K562 (cell line): ENCODE results near the gene UIMC1. TPM values are rescaled to one million over a fixed set of nuclear protein-coding genes. Genes with fewer than 3 reads are reported as not detected.
A peak's percentile ranks its signal among the peaks of the same experiment; 100 is the strongest.

ENCODE experiments used
- ATAC-seq: fragments of 200-7000 bp; cut with Tn5 transposase; 3 replicates; pipeline ENCODE4 v1.9.1; 2020; ENCODE audit warnings: moderate library complexity
- BruUV-seq: library from RNA; stranded (reverse); fragments of 400-500 nt; replicated peaks from 2 replicates; lab custom pipeline; 2021; lab: Mats Ljungman, UMichigan
- CTCF ChIA-PET: fragments of 300-600 bp; formaldehyde crosslinking; extraction: SDS; loops from one replicate; lab custom pipeline; 2021; ENCODE audit warnings: low intra/inter-chr PET ratio; lab: Yijun Ruan, JAX
- POLR2A ChIA-PET: fragments of 300-600, 350-650 bp; sonication (Branson Sonifier 250); formaldehyde crosslinking; extraction: SDS; loops from one replicate; lab custom pipeline; 2021; ENCODE audit warnings: antibody characterized with exemption, inconsistent platforms; lab: Yijun Ruan, JAX
- DNase-seq, 4 experiments: peaks; one replicate each; pipeline versions ENCODE4 v3.0.0 to v3.0.0-alpha.2; 2011 to 2018; ENCODE audit warnings: low spot score in 3 of 4, mixed read lengths in 3 of 4; ENCODE audit errors: extremely low read depth in 1 of 4
- FAIRE-seq: peaks from 2 replicates; lab custom pipeline; 2011; peaks lifted over from hg19 to GRCh38; lab: Jason Lieb, UNC
- H2AFZ ChIP-seq: 2 replicates; pipeline ENCODE4 v1.6.0; 2011; ENCODE audit warnings: low read depth, low read length, control low read depth, inconsistent platforms
- H3K27ac ChIP-seq: fragments of 200-600 bp; 3 replicates; pipeline ENCODE4 v1.8.0; 2011; ENCODE audit warnings: low read depth, mild to moderate bottlenecking, control low read depth, inconsistent platforms, low read length, moderate library complexity, mixed read lengths; ENCODE audit errors: extremely low read depth
- H3K27me3 ChIP-seq, 2 experiments: fragments of 300-600 bp in 1 of 2; 2 replicates in 1 of 2; 3 replicates in 1 of 2; pipeline versions ENCODE4 v1.6.0 to v1.8.0; 2011; ENCODE audit warnings: inconsistent platforms in 2 of 2, low read length in 2 of 2, mild to moderate bottlenecking in 1 of 2, mixed read lengths in 1 of 2, moderate library complexity in 1 of 2; ENCODE audit not compliant: control insufficient read depth in 2 of 2, insufficient read depth in 2 of 2
- H3K36me3 ChIP-seq: fragments of 300-600 bp; 3 replicates; pipeline ENCODE4 v1.8.0; 2011; ENCODE audit warnings: mild to moderate bottlenecking, low read length, inconsistent platforms; ENCODE audit not compliant: control insufficient read depth, insufficient read depth
- H3K4me1 ChIP-seq, 2 experiments: fragments of 200-600 bp in 1 of 2; replicated peaks in 1 of 2; 2 replicates in 1 of 2; 3 replicates in 1 of 2; pipeline versions ENCODE4 v1.5.1 to v1.8.0; 2011; ENCODE audit warnings: inconsistent platforms in 2 of 2, low read length in 2 of 2, mild to moderate bottlenecking in 1 of 2, mixed read lengths in 1 of 2, moderate library complexity in 1 of 2; ENCODE audit not compliant: control insufficient read depth in 2 of 2, insufficient read depth in 2 of 2
- H3K4me2 ChIP-seq: 2 replicates; pipeline ENCODE4 v1.6.1; 2011; ENCODE audit warnings: low read length, control low read depth, inconsistent platforms, mixed read lengths; ENCODE audit not compliant: insufficient read depth
- H3K4me3 ChIP-seq: fragments of 200-600 bp; sonication (generic), shearing (Covaris generic); 2 replicates; pipeline ENCODE4 v1.5.1; 2016; ENCODE audit warnings: control low read depth, inconsistent platforms
- H3K79me2 ChIP-seq: fragments of 200-600 bp; 3 replicates; pipeline ENCODE4 v1.8.0; 2011; ENCODE audit warnings: low read length, inconsistent platforms; ENCODE audit not compliant: control insufficient read depth, insufficient read depth
- H3K9ac ChIP-seq, 2 experiments: 2 replicates each; pipeline versions ENCODE4 v1.6.0 to v1.6.1; 2011; ENCODE audit warnings: low read depth in 2 of 2, low read length in 2 of 2, control low read depth in 1 of 2, inconsistent platforms in 1 of 2, mild to moderate bottlenecking in 1 of 2, mixed read lengths in 1 of 2; ENCODE audit not compliant: insufficient read depth in 1 of 2
- H3K9me1 ChIP-seq: one replicate; pipeline ENCODE4 v1.6.0; 2011; ENCODE audit warnings: inconsistent platforms, mild to moderate bottlenecking, low read length, moderate library complexity; ENCODE audit not compliant: control insufficient read depth, insufficient read depth
- H3K9me3 ChIP-seq: replicated peaks from 2 replicates; pipeline ENCODE4 v1.5.1; 2011; ENCODE audit warnings: low read depth, low read length, inconsistent platforms; ENCODE audit not compliant: control insufficient read depth, insufficient read depth
- H4K20me1 ChIP-seq: replicated peaks from 2 replicates; pipeline ENCODE4 v1.6.1; 2011; ENCODE audit warnings: low read length, inconsistent platforms, mixed read lengths; ENCODE audit not compliant: control insufficient read depth, insufficient read depth
- ARID4B ChIP-seq: sonication (generic); formaldehyde crosslinking; IDR thresholded peaks from 2 replicates; pipeline ENCODE4 v1.8.0; 2022; ENCODE audit warnings: mild to moderate bottlenecking, missing genetic modification reagents
- BCL6 ChIP-seq: fragments of 250-450 bp; sonication (Bioruptor Pico); IDR thresholded peaks from 2 replicates; pipeline ENCODE4 v1.4.0; 2020
- CHD4 ChIP-seq: fragments of 200-600 bp; sonication (generic); IDR thresholded peaks from 3 replicates; pipeline ENCODE4 v1.6.1; 2012; ENCODE audit warnings: low read depth, mild to moderate bottlenecking, mixed read lengths, low read length, inconsistent platforms; ENCODE audit not compliant: insufficient read depth, insufficient replicate concordance, poor library complexity, severe bottlenecking
- DNMT1 ChIP-seq: fragments of 450-650 bp; IDR thresholded peaks from 2 replicates; pipeline ENCODE4 v1.6.1; 2016; ENCODE audit warnings: antibody characterized with exemption, mild to moderate bottlenecking
- EHMT2 ChIP-seq: fragments of 450-650 bp; IDR thresholded peaks from 2 replicates; pipeline ENCODE4 v1.6.1; 2018; ENCODE audit warnings: antibody characterized with exemption
- HNRNPH1 ChIP-seq: fragments of 200-400 bp; formaldehyde crosslinking; optimal IDR thresholded peaks from 2 replicates; pipeline ENCODE3; 2017; ENCODE audit warnings: low read depth, mild to moderate bottlenecking, low read length, moderate library complexity
- JUN ChIP-seq, 2 experiments: sonication (generic) in 1 of 2; formaldehyde crosslinking in 1 of 2; IDR thresholded peaks; 2 replicates each; pipeline versions ENCODE4 v1.6.1 to v1.8.0; 2012 to 2022; ENCODE audit warnings: borderline replicate concordance in 2 of 2, mild to moderate bottlenecking in 2 of 2, improper control_type of control experiment in 1 of 2, low read depth in 1 of 2, low read length in 1 of 2, missing genetic modification reagents in 1 of 2
- PKNOX1 ChIP-seq: fragments of 450-650 bp; IDR thresholded peaks from 2 replicates; pipeline ENCODE4 v1.6.1; 2016
- RCOR1 ChIP-seq, 2 experiments: IDR thresholded peaks; 2 replicates each; pipeline ENCODE4 v1.6.1; 2012; ENCODE audit warnings: low read depth in 2 of 2, low read length in 2 of 2, borderline replicate concordance in 1 of 2, improper control_type of control experiment in 1 of 2
- TAF1 ChIP-seq: IDR thresholded peaks from 2 replicates; pipeline ENCODE4 v1.6.1; 2011; ENCODE audit warnings: mild to moderate bottlenecking, low read length, moderate library complexity; ENCODE audit not compliant: insufficient read depth, control insufficient read depth, severe bottlenecking; ENCODE audit errors: extremely low read depth
- UBTF ChIP-seq, 2 experiments: IDR thresholded peaks; 2 replicates each; pipeline ENCODE4 v1.6.1; 2012; ENCODE audit warnings: improper control_type of control experiment in 2 of 2, low read depth in 2 of 2, low read length in 2 of 2, borderline replicate concordance in 1 of 2
- XRCC3 ChIP-seq: fragments of 450-650 bp; IDR thresholded peaks from 2 replicates; pipeline ENCODE4 v1.6.1; 2017; ENCODE audit warnings: mild to moderate bottlenecking, moderate library complexity
- WGBS: fragments of 100-300 bp; shearing (Covaris generic); methylation state at CpG from one replicate; pipeline ENCODE4 v1.1.6; 2016; ENCODE audit warnings: low coverage, mixed read lengths; ENCODE audit not compliant: insufficient coverage; ENCODE audit errors: missing lambda C conversion rate; 5-methylcytosine and 5-hydroxymethylcytosine counted together
- in situ Hi-C: fragments of 300-500 bp; cut with MboI; formaldehyde crosslinking; loops from 4 replicates; pipeline ENCODE4 v1.15.0; 2018; ENCODE audit warnings: inconsistent platforms, mixed read lengths
- intact Hi-C: fragments of 100-400 bp; cut with micrococcal nuclease; formaldehyde crosslinking; loops from 2 replicates; pipeline ENCODE4 v1.14.2; 2022
- polyA plus RNA-seq, 8 experiments: library from polyadenylated mRNA; depleted of rRNA in 4 of 8; stranded (reverse) in 5 of 8; unstranded in 3 of 8; fragments of >200 nt; fragmentation: Nextera tagmentation in 2 of 8; fragmentation: Illumina TruSeq in 1 of 8; extraction: Ambion mirVana in 2 of 8; extraction: Trizol in 1 of 8; gene quantifications; 2 replicates each; pipeline versions ENCODE4 v1.2.1 to v1.2.3, GENCODE V29; 2011 to 2014; ENCODE audit warnings: inconsistent platforms in 1 of 8, missing spikeins in 1 of 8
- total RNA-seq, 7 experiments: library from RNA; depleted of rRNA in 6 of 7; stranded (reverse); fragments of >200 nt in 6 of 7; fragmentation: Illumina TruSeq in 2 of 7; extraction: Trizol in 2 of 7; gene quantifications; 2 replicates each; pipeline versions ENCODE4 v1.2.1 to v1.2.3, GENCODE V29; 2011 to 2021; ENCODE audit warnings: low replicate concordance in 1 of 7

The UIMC1 gene
- total and polyA plus RNA-seq, 9 of the 15 experiments (the other 6 are each of a cell fraction or from before 2014, with no cell fraction given): 14.9 to 51.7 (median 36.8) TPM

- H3K36me3 ChIP-seq: peaks cover 26% of the 10 kb centered on the region
- no peaks in the 10 kb centered on the region for H3K9me3 ChIP-seq
- no TSS peak for BruUV-seq
- peaks cover 65% of the 10 kb centered on the region for H3K79me2 ChIP-seq
- H3K4me2 ChIP-seq: peak overlapping the region; percentile 92
- H4K20me1 ChIP-seq: no peaks in the 10 kb centered on the region
- POLR2A ChIA-PET: interaction anchor here (0.6 to 1.5 kb wide), 7 partner anchors 10 to 1494 kb away, joined by 3 to 5 read pairs (median 3); partner anchors contain the start of genes FGFR4 and UIMC1
- peak overlapping the region; percentile 90 for H3K4me3 ChIP-seq
- H3K9ac ChIP-seq: peak overlapping the region; percentile 84 to 92
- DNase-seq: peak; percentile 20 to 55 (median 28)
- no peaks in the 10 kb centered on the region for H3K9me1 ChIP-seq
- TF ChIP-seq BCL6 (CRISPR knock-in tag): no peak
- 0 out of 4 replicates have a peak, but pooled peaks of 1 of the 2 experiments have one; percentile 44 for TF ChIP-seq UBTF (IDR thresholded peaks at IDR 0.05; ENCODE audit: borderline replicate concordance in 1 of 2, low read depth in 2 of 2, low read length in 2 of 2)
- no peak for TF ChIP-seq HNRNPH1
- TF ChIP-seq DNMT1: no peak
- no peak for TF ChIP-seq JUN (IDR thresholded peaks at IDR 0.05; ENCODE audit: borderline replicate concordance, low read depth, low read length)
- 0 out of 2 replicates have a peak, but pooled peaks have one; percentile 53 for TF ChIP-seq JUN (CRISPR knock-in tag; IDR thresholded peaks at IDR 0.05; ENCODE audit: borderline replicate concordance)
- TF ChIP-seq PKNOX1: no peak
- TF ChIP-seq XRCC3: no peak
- TF ChIP-seq CHD4: peak; percentile 9
- TF ChIP-seq TAF1: no peak
- TF ChIP-seq RCOR1 (IDR thresholded peaks at IDR 0.05; ENCODE audit: borderline replicate concordance in 1 of 2, low read depth in 2 of 2, low read length in 2 of 2): 0 out of 4 replicates have a peak, but pooled peaks of 1 of the 2 experiments have one; percentile 23
- TF ChIP-seq EHMT2: 0 out of 2 replicates have a peak, but pooled peaks have one; percentile 13
- TF ChIP-seq ARID4B (CRISPR knock-in tag): 0 out of 2 replicates have a peak, but pooled peaks have one; percentile 7
- TF ChIP-seq, all 486 proteins: peak for 6
- peak overlapping the region; percentile 88 for H3K27ac ChIP-seq
- FAIRE-seq: peak; percentile 19
- peak; percentile 34 for ATAC-seq
- in situ Hi-C loops (no loop called here), intact Hi-C loops (no loop called here)
- peaks cover 24 to 25% of the 10 kb centered on the region in 2 experiments; a peak in 4 of 5 replicates for H3K4me1 ChIP-seq
- CTCF ChIA-PET: no interaction called here
- H2AFZ ChIP-seq: peak overlapping the region; percentile 95
- 2% methylated on average over 6 of the region's 6 CpGs for WGBS
- H3K27me3 ChIP-seq: no peaks in the 10 kb centered on the region
Observed at GRCh38 chr5:177023303-177023664, 16.7 kb upstream of the UIMC1 start.
